Measurements from ENCODE around the gene UQCR11.

UQCR11 gene

GRCh38 chr19:1613808-1614570 is 8.7 kb upstream of the UQCR11 start:
- DNase-seq = no peak

- no peak for DNase-seq
Observed at GRCh38 chr19:1613146-1613545, 7.9 kb upstream of the UQCR11 start.

- DNase-seq = no peak
Observed at GRCh38 chr19:1612114-1613086, 7.1 kb upstream of the UQCR11 start.

GRCh38 chr19:1611353-1611752 is 6.1 kb upstream of the UQCR11 start:
- DNase-seq = no peak

GRCh38 chr19:1610579-1610978 is 5.3 kb upstream of the UQCR11 start:
- no peak for DNase-seq

- DNase-seq = no peak
Observed at GRCh38 chr19:1609680-1610474, 4.6 kb upstream of the UQCR11 start.

GRCh38 chr19:1609103-1609396 is 3.8 kb upstream of the UQCR11 start:
- DNase-seq = no peak

- DNase-seq = no peak
Observed at GRCh38 chr19:1608359-1609102, 3.3 kb upstream of the UQCR11 start.

- DNase-seq = no peak
Observed at GRCh38 chr19:1606138-1606651, 933 bp upstream of the UQCR11 start.

- no peak for DNase-seq
Observed at GRCh38 chr19:1602091-1602707, 3.1 kb downstream of the UQCR11 start.

- DNase-seq = no peak
Observed at GRCh38 chr19:1601613-1602064, 3.6 kb downstream of the UQCR11 start.

- DNase-seq = no peak
Observed at GRCh38 chr19:1599460-1599846, 5.8 kb downstream of the UQCR11 start.

GRCh38 chr19:1598777-1599459 is 6.3 kb downstream of the UQCR11 start:
- DNase-seq = no peak

GRCh38 chr19:1593501-1593772 is 11.8 kb downstream of the UQCR11 start:
- no peak for DNase-seq

GRCh38 chr19:1592755-1593500 is 12.3 kb downstream of the UQCR11 start, which contains the start of gene MBD3:
Gene MBD3, minus strand, starts transcription at chr19:1592865. Its CDS starts 234 bp downstream, at chr19:1592631.
- peak; percentile 94 for DNase-seq

- DNase-seq = peak; percentile 86
Observed at GRCh38 chr19:1592024-1592754, 13.1 kb downstream of the UQCR11 start.

- DNase-seq = no peak
Observed at GRCh38 chr19:1591421-1592023, 13.7 kb downstream of the UQCR11 start.

- DNase-seq = peak; percentile 50
Observed at GRCh38 chr19:1590641-1591397, 14.4 kb downstream of the UQCR11 start.

- no peak for DNase-seq
Observed at GRCh38 chr19:1587872-1588271, 17.4 kb downstream of the UQCR11 start.
